ENCODE results near the gene CCM2. TPM values are rescaled to one million over a fixed set of nuclear protein-coding genes. Genes with fewer than 3 reads are reported as not detected.
"Not testable (repeated sequence)": the region's sequence is repeated elsewhere in the genome, so short reads cannot be mapped to it uniquely, and the experiment has no call there.

CCM2 gene
- total RNA-seq, 1 donor from 2014 or later: 63.1 TPM

DNA sequence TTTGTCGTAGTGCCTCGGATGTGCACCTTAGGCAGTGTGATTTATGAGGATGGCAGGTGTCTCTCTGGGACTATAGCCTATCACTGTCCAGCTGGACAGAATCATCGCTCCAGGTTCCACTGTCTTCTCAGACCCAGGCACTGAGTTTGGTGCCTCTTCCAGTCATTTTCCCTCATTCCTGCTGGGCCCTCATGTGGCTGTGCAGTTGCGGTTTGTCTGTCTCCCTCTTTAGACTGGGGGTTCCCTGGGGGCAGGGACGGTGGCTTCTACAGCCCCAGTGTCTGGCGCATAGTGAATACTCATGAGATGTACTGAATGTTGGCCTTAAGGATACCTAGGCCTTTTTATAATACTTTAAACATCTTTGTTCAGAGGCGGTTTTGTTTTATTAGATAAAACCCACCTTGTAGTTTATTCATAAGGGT lies 28.9 kb downstream of the CCM2 start:
- Mint-ChIP-seq H3K4me1 (peaks cover 78% of the 10 kb centered on the region), H3K27me3 (no peaks in the 10 kb centered on the region), H3K4me3 (peak overlapping the region; percentile 85), H3K36me3 (ENCODE audit: low read depth) (peaks cover 51% of the 10 kb centered on the region), H3K9me3 (no peaks in the 10 kb centered on the region), H3K27ac (peak overlapping the region; percentile 85)
- intact Hi-C loops (cut with micrococcal nuclease): loop anchor here (1.0 to 5.0 kb wide), 5 partner anchors 16 to 168 kb away; no protein-coding TSS in a partner anchor
- no peak for DNase-seq

DNA sequence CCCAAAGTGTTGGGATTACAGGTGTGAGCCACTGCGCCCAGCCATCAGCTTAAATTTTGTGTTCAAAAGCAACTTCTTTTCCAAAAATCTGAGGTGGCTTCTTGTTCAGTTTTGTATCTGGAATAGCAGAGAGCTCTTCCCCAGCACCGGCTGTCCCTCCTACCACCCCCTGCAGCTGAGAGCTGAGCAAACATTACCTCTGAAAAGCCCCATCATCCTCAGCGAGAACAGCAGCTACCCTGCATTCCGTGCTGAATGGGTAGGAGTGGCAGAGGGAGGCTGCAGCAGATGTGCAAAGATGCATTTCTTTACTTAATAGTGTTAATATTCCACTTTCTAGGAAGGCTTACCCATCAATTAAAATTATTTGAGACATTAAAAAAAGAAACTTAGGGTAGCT lies 31.8 kb downstream of the CCM2 start:
- no peaks in the 10 kb centered on the region for H3K27me3 Mint-ChIP-seq
- H3K36me3 Mint-ChIP-seq (ENCODE audit: low read depth): peaks cover 51% of the 10 kb centered on the region
- intact Hi-C loops (cut with micrococcal nuclease): no loop called here
- DNase-seq: no peak
- peak overlapping the region; percentile 26 for H3K27ac Mint-ChIP-seq
- no peaks in the 10 kb centered on the region for H3K9me3 Mint-ChIP-seq
- peak overlapping the region; percentile 44 for H3K4me3 Mint-ChIP-seq
- H3K4me1 Mint-ChIP-seq: peaks cover 73% of the 10 kb centered on the region

DNA sequence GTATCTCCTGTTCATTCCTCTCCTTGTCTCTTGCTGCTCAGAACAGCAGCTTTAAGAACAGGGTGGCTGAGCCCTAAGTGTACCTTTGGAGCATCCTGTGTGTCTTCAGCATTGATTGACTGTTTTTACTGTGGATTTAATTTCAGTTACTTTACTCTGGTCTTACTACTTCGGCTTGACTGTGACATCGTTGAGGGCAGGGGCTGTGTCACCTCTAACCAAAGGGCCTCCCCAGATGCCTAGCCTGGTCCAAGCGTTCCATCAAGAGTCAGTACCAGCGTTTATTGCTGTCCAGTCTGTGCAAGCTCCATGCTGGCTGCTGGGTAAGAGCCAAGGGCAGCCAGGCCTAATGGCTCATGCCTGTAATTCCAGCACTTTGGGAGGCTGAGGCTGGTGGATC lies 32.4 kb downstream of the CCM2 start:
- Mint-ChIP-seq H3K27ac (peak overlapping the region; percentile 30), H3K36me3 (ENCODE audit: low read depth) (peaks cover 51% of the 10 kb centered on the region), H3K27me3 (no peaks in the 10 kb centered on the region), H3K4me3 (peak overlapping the region; percentile 44), H3K9me3 (no peaks in the 10 kb centered on the region), H3K4me1 (peaks cover 71% of the 10 kb centered on the region)
- DNase-seq: no peak
- intact Hi-C loops (cut with micrococcal nuclease): no loop called here

DNA sequence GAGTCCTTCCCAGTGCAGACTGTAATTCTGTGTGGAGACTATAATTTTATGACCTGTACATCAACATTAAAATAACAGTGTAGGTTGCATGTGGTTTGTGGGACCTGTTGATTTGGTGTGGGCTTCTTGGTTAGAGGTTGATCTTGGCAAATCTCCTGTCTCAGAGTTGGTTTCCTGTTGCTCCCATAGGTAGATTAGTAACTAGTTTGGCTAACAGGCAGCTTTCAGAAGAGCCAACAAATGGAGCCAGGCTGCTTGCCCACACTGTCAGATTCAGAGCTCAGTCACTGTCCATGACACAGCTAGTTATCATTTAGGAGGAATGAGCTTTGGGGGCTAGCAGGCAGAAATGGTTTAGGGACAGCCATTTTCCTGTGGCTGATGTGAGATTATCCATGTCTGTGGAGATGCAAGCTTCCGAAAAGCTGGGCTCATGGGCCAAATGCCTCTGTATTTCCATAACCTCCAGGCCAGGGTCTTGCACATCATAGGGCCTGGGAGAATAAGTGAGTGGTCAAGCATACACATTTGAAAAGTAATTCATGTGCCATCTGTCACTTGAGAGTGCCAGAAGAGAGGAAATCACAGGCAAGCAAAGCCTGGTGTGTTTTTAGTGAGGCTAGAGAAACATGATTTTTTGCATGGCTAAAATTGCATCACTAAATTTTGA lies 33.4 kb downstream of the CCM2 start:
- Mint-ChIP-seq H3K27ac (peak overlapping the region; percentile 30), H3K36me3 (ENCODE audit: low read depth) (peaks cover 49% of the 10 kb centered on the region), H3K4me1 (peaks cover 68% of the 10 kb centered on the region), H3K27me3 (no peaks in the 10 kb centered on the region), H3K9me3 (no peaks in the 10 kb centered on the region), H3K4me3 (peak overlapping the region; percentile 44)
- intact Hi-C loops (cut with micrococcal nuclease): no loop called here
- peak; percentile 64 for DNase-seq

DNA sequence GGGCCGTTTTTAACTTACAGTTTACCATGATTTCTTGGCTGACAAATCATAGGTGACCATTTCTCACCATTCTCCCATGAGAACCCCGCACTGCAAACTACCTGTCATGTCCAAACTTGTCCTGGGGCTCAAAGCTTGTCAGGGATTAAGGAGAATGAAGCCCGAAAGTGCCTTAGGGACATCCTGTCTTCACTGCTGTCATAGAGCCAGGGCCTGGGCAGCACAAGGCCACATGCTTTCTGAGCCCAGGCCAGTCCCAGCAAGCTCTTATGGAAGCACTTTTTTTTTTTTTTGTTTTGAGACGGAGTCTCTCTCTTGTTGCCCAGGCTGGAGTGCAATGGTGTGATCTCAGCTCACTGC lies 33.9 kb downstream of the CCM2 start:
- H3K27ac Mint-ChIP-seq: peak overlapping the region; percentile 30
- intact Hi-C loops (cut with micrococcal nuclease): no loop called here
- no peak for DNase-seq
- H3K36me3 Mint-ChIP-seq (ENCODE audit: low read depth): peaks cover 49% of the 10 kb centered on the region
- H3K27me3 Mint-ChIP-seq: no peaks in the 10 kb centered on the region
- H3K9me3 Mint-ChIP-seq: no peaks in the 10 kb centered on the region
- H3K4me3 Mint-ChIP-seq: peak overlapping the region; percentile 44
- peaks cover 63% of the 10 kb centered on the region for H3K4me1 Mint-ChIP-seq

DNA sequence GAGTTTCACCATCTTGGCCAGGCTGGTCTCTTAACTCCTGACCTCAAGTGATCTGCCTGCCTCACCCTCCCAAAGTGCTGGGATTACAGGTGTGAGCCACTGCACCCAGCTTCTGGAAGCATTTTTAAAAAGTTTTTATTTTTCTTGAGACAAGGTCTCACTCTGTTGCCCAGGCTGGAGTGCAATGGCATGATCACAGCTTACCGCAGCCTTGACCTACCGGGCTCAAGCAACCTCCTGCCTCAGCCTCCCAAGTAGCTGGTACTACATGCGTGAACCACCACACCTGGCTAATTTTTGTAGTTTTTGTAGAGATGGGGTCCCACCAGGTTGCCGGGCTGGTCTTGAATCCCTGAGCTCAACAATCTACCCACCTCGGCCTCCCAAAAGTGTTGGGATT lies 34.7 kb downstream of the CCM2 start:
- H3K4me1 Mint-ChIP-seq: peaks cover 58% of the 10 kb centered on the region
- H3K9me3 Mint-ChIP-seq; H3K27me3 Mint-ChIP-seq; H3K4me3 Mint-ChIP-seq; intact Hi-C loops (cut with micrococcal nuclease); DNase-seq: not testable (repeated sequence)
- peak overlapping the region; percentile 45 for H3K27ac Mint-ChIP-seq
- peaks cover 48% of the 10 kb centered on the region for H3K36me3 Mint-ChIP-seq (ENCODE audit: low read depth)

DNA sequence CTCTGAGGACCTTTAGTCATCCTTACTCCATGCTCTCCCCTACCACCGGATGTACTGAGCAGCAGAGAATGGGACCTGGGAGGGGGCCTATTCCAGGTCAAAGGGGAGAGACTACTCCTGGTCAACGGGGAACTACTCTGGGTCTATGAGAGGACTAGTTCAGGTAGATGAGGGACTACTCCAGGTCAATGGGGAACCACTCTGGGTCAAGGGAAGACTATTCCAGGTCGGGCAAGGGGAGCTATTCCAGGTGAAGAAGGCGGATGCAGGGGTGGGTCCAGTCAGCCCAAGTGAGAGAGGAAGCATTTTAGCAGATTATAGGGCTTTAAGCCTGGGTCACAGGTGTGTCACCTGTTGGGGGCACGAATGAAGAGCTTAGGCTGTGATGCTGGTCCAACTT lies 35.4 kb downstream of the CCM2 start:
- Mint-ChIP-seq H3K27ac (peak overlapping the region; percentile 81), H3K4me1 (peaks cover 53% of the 10 kb centered on the region), H3K36me3 (ENCODE audit: low read depth) (peaks cover 48% of the 10 kb centered on the region), H3K9me3 (no peaks in the 10 kb centered on the region), H3K4me3 (peak overlapping the region; percentile 69), H3K27me3 (no peaks in the 10 kb centered on the region)
- no peak for DNase-seq
- intact Hi-C loops (cut with micrococcal nuclease): no loop called here

DNA sequence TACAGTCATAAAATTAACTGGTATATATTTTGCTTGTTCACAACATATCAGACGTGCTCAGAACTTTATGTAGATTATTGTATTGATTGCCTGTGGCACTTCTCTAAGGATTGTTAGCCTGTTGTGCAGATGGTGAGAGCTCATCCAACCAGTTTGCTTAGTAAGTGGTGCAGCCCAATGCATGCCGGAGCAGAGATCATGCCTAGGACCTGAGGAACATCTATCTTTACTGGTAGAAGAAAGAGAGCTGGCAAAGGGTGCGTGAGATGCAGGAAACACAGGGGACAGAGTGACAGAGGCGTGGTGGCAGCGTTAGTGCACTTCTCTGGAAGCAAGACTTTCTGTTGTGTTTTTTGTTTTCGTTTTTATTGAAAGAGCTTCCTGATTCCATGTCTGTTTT lies 35.9 kb downstream of the CCM2 start:
- Mint-ChIP-seq H3K4me1 (peaks cover 56% of the 10 kb centered on the region), H3K9me3 (no peaks in the 10 kb centered on the region), H3K27ac (peak overlapping the region; percentile 90), H3K4me3 (peak overlapping the region; percentile 69), H3K27me3 (no peaks in the 10 kb centered on the region), H3K36me3 (ENCODE audit: low read depth) (peaks cover 53% of the 10 kb centered on the region)
- peak; percentile 74 for DNase-seq
- intact Hi-C loops (cut with micrococcal nuclease): loop anchor here (1.0 to 2.0 kb wide), 2 partner anchors 9 to 35 kb away; partner anchors contain the start of gene CCM2

DNA sequence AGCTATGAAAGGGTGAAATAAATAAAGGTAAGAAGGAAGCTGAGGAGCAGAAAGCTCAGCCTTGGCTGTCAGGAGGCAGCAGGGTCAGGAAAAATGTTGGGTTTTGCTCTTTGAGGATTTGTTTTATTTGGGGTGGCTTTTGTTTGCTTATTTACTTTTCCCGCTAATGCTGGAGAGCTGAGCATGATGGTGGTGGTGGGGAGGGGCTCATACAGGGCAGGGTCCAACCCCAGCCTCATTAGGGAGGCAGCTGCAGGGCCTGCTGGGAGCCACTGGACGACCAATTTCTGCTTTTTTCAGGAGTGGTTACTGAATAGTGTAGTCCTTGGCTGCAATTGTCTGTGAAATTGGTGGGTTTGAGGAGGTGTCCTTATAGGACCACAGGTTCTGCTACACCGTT lies 36.3 kb downstream of the CCM2 start:
- Mint-ChIP-seq H3K4me3 (peak overlapping the region; percentile 69), H3K27me3 (no peaks in the 10 kb centered on the region), H3K36me3 (ENCODE audit: low read depth) (peaks cover 57% of the 10 kb centered on the region), H3K27ac (peak overlapping the region; percentile 90), H3K4me1 (peaks cover 56% of the 10 kb centered on the region), H3K9me3 (no peaks in the 10 kb centered on the region)
- DNase-seq: no peak
- intact Hi-C loops (cut with micrococcal nuclease): loop anchor here (1.0 to 2.0 kb wide), 2 partner anchors 9 to 36 kb away; partner anchors contain the start of gene CCM2

DNA sequence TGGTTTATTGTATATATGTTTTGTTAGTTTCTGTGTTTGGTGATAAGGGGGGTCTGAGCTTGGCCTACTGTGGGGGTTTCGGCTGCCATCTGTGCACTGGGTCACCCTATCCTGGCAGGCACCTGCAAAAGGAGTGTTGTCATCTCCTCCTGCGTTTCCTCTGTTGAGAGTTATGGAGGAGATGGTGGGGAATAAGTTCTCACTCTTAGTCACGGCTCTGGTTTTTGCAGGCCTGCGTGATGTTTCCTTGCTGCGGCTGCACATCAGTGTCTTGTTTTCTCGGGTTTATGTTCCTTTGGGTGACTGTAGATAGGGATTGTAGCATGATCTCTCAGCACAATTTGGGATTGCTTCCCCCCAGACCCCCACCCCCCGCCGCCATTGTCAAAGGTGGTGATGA lies 36.8 kb downstream of the CCM2 start:
- Mint-ChIP-seq H3K9me3 (no peaks in the 10 kb centered on the region), H3K4me3 (peak overlapping the region; percentile 69), H3K27me3 (no peaks in the 10 kb centered on the region), H3K4me1 (peaks cover 53% of the 10 kb centered on the region), H3K27ac (peak overlapping the region; percentile 90), H3K36me3 (ENCODE audit: low read depth) (peaks cover 59% of the 10 kb centered on the region)
- DNase-seq: peak; percentile 73
- intact Hi-C loops (cut with micrococcal nuclease): loop anchor here (1.0 to 2.0 kb wide), 2 partner anchors 9 to 36 kb away; partner anchors contain the start of gene CCM2

DNA sequence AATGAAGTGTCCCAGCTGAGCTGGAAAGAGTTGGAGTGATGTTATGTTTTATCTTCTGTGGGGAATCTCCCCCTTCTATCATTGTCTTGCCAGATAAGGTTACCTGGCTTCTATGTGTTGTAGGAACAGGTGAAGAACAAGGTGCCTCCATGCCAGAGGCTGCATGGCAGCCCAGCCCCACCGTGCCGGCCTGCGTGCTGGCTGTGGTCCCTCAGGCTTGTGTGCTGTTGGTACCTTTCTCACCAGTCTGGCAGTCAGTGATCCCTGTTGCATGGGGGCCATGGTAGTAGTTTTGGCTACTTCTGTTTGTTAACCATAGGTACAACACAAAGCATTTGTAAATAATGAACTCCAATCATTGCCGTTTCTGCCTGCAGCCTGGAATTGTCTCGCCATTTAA lies 37.9 kb downstream of the CCM2 start:
- Mint-ChIP-seq H3K36me3 (ENCODE audit: low read depth) (peaks cover 65% of the 10 kb centered on the region), H3K4me3 (no peak overlapping the region), H3K9me3 (no peaks in the 10 kb centered on the region), H3K4me1 (peaks cover 48% of the 10 kb centered on the region), H3K27ac (peak overlapping the region; percentile 90), H3K27me3 (no peaks in the 10 kb centered on the region)
- DNase-seq: no peak
- intact Hi-C loops (cut with micrococcal nuclease): loop anchor here (2.0 kb wide), 1 partner anchor 37 kb away; the partner anchor contains the start of gene CCM2

DNA sequence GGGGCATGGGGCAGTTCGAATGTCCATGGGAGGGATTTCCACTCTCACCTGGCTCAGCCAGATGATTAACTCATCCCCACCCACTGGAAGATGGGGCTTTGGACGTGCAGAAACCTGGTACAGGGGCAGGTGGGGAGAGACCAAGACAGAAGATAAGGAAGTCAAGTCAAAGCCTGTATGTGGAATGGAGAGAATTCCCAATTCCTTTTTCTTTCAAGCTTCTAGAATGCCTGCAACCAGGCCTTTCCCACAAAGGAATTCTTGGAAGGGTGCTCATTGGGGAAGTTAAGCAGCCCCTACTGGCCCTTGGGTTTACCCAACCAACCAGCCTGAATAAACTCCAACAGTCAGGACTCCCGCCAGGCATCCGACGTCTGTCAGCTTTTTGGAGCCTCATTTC lies 39.1 kb downstream of the CCM2 start:
- H3K36me3 Mint-ChIP-seq (ENCODE audit: low read depth): peaks cover 65% of the 10 kb centered on the region
- peak overlapping the region; percentile 70 for H3K27ac Mint-ChIP-seq
- intact Hi-C loops (cut with micrococcal nuclease): no loop called here
- H3K27me3 Mint-ChIP-seq: no peaks in the 10 kb centered on the region
- no peaks in the 10 kb centered on the region for H3K9me3 Mint-ChIP-seq
- H3K4me3 Mint-ChIP-seq: no peak overlapping the region
- peaks cover 44% of the 10 kb centered on the region for H3K4me1 Mint-ChIP-seq
- DNase-seq: no peak

DNA sequence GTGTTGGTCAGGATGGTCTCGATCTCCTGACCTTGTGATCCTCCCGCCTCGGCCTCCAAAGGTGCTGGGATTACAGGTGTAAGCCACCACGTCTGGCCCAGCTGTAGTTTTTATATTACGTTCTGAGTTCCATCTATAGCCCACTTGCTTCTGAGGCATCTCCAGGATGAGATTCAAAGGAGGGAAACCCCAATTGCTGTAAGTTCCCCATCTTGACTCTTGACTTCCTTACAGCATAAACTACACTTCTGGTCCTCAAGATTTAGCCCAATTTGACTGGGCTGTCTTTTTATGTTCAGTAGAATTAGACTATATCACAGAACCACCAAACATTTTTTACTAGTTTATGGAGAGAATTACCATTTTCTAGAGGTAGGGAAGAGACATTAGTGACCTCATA lies 44.3 kb downstream of the CCM2 start:
- H3K4me1 Mint-ChIP-seq: peaks cover 23% of the 10 kb centered on the region
- no peak overlapping the region for H3K27ac Mint-ChIP-seq

DNA sequence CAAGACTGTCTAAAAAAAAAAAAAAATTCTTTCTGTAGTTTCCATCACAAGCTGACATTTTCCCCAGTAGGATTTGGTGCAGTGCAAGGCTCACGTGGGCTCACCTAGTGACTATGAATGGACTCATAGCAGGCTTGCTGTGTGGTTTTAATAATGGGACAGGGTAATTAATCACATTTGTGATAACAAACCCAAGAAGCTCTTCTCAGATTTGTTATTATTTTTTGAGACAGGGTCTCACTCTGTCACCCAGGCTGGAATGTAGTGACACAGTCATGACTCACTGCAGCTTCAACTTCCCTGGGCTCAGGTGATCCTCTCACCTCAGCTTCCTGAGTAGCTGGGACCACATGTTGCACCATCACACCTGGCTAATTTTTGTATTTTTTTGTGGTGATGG lies 48.7 kb downstream of the CCM2 start:
- H3K36me3 Mint-ChIP-seq (ENCODE audit: low read depth): peaks cover 49% of the 10 kb centered on the region
- peaks cover 21% of the 10 kb centered on the region for H3K4me1 Mint-ChIP-seq
- H3K27ac Mint-ChIP-seq: no peak overlapping the region
- no peak for DNase-seq
- no peak overlapping the region for H3K4me3 Mint-ChIP-seq
- H3K27me3 Mint-ChIP-seq: no peaks in the 10 kb centered on the region
- intact Hi-C loops (cut with micrococcal nuclease): no loop called here
- no peaks in the 10 kb centered on the region for H3K9me3 Mint-ChIP-seq

More for the DNA sequence above, 44.3 kb downstream of the CCM2 start:
- H3K27me3 Mint-ChIP-seq: no peaks in the 10 kb centered on the region
- intact Hi-C loops (cut with micrococcal nuclease): loop anchor here (2.0 kb wide), 1 partner anchor 16 kb away; no protein-coding TSS in a partner anchor
- H3K9me3 Mint-ChIP-seq: no peaks in the 10 kb centered on the region
- H3K4me3 Mint-ChIP-seq: no peak overlapping the region
- DNase-seq: no peak
- peaks cover 58% of the 10 kb centered on the region for H3K36me3 Mint-ChIP-seq (ENCODE audit: low read depth)
